GM12878 (cell line): Measurements from ENCODE around the gene GNAO1. TPM values are rescaled to one million over a fixed set of nuclear protein-coding genes. Genes with fewer than 3 reads are reported as not detected.

ENCODE experiments used
- ATAC-seq: fragments of 200-7000 bp; cut with Tn5 transposase; 3 replicates; pipeline ENCODE4 v1.9.1; 2020; ENCODE audit warnings: mild to moderate bottlenecking, moderate library complexity
- BruUV-seq: library from RNA; stranded (reverse); fragments of 400-500 nt; replicated peaks from 2 replicates; lab custom pipeline; 2021; lab: Mats Ljungman, UMichigan
- CTCF ChIA-PET: fragments of 300-600 bp; sonication (Branson Sonifier 250); formaldehyde crosslinking; extraction: SDS; loops from one replicate; lab custom pipeline; 2021; ENCODE audit warnings: inconsistent platforms; lab: Yijun Ruan, JAX
- POLR2A ChIA-PET: fragments of 350-600 bp; formaldehyde crosslinking; extraction: SDS; loops from one replicate; lab custom pipeline; 2021; ENCODE audit warnings: inconsistent platforms; lab: Charles Lee
- RAD21 ChIA-PET: fragments of 300-600 bp; sonication (Branson Sonifier 250); formaldehyde crosslinking; loops from one replicate; lab custom pipeline; 2023; ENCODE audit warnings: antibody characterized with exemption; ENCODE audit not compliant: unreplicated experiment; lab: Charles Lee
- SMC1A ChIA-PET: fragments of 300-600 bp; sonication (Branson Sonifier 250); formaldehyde crosslinking; loops from one replicate; lab custom pipeline; 2023; ENCODE audit not compliant: unreplicated experiment, uncharacterized antibody; lab: Charles Lee
- DNase-seq: peaks from one replicate; pipeline ENCODE4 v3.0.0-alpha.2; 2011; ENCODE audit warnings: low read depth, low spot score
- FAIRE-seq: peaks from 3 replicates; lab custom pipeline; 2011; peaks lifted over from hg19 to GRCh38; lab: Jason Lieb, UNC
- H2AFZ ChIP-seq: 2 replicates; pipeline ENCODE4 v1.6.0; 2011; ENCODE audit warnings: low read depth, low read length, control low read depth; ENCODE audit not compliant: control insufficient read depth
- H3K27ac ChIP-seq: 2 replicates; pipeline ENCODE4 v1.5.1; 2011; ENCODE audit warnings: control low read depth; ENCODE audit not compliant: control insufficient read depth, insufficient read depth
- H3K27me3 ChIP-seq, 2 experiments: replicated peaks in 1 of 2; 2 replicates each; pipeline versions ENCODE4 v1.6.0 to v1.6.1; 2011; ENCODE audit warnings: low read length in 1 of 2; ENCODE audit not compliant: control insufficient read depth in 2 of 2, insufficient read depth in 2 of 2
- H3K36me3 ChIP-seq, 2 experiments: 2 replicates each; pipeline ENCODE4 v1.5.1; 2011; ENCODE audit warnings: low read length in 1 of 2; ENCODE audit not compliant: control insufficient read depth in 2 of 2, insufficient read depth in 2 of 2
- H3K4me1 ChIP-seq: 2 replicates; pipeline ENCODE4 v1.6.1; 2011; ENCODE audit warnings: mild to moderate bottlenecking, low read length, moderate library complexity, mixed read lengths; ENCODE audit not compliant: control insufficient read depth, insufficient read depth
- H3K4me2 ChIP-seq: 2 replicates; pipeline ENCODE4 v1.6.0; 2011; ENCODE audit warnings: control low read depth; ENCODE audit not compliant: control insufficient read depth, insufficient read depth
- H3K4me3 ChIP-seq: fragments of 200-600 bp; sonication (generic); 2 replicates; pipeline ENCODE4 v1.5.1; 2016
- H3K79me2 ChIP-seq: 2 replicates; pipeline ENCODE4 v1.6.0; 2011; ENCODE audit warnings: low read length; ENCODE audit not compliant: control insufficient read depth, insufficient read depth
- H3K9ac ChIP-seq: 2 replicates; pipeline ENCODE4 v1.8.0; 2011; ENCODE audit warnings: low read length, control low read depth, mixed read lengths; ENCODE audit not compliant: control insufficient read depth, insufficient read depth
- H3K9me3 ChIP-seq: replicated peaks from 3 replicates; pipeline ENCODE4 v1.5.1; 2011; ENCODE audit warnings: mild to moderate bottlenecking, low read length; ENCODE audit not compliant: control insufficient read depth, insufficient read depth
- H4K20me1 ChIP-seq: 2 replicates; pipeline ENCODE4 v1.6.0; 2011; ENCODE audit not compliant: control insufficient read depth, insufficient read depth
- BHLHE40 ChIP-seq, 2 experiments: fragments of 450-650 bp in 1 of 2; IDR thresholded peaks; 2 replicates each; pipeline ENCODE4 v1.6.1; 2011 to 2017; ENCODE audit warnings: low read depth in 2 of 2, borderline replicate concordance in 1 of 2, improper control_type of control experiment in 1 of 2, low read length in 1 of 2, mild to moderate bottlenecking in 1 of 2
- BMI1 ChIP-seq: fragments of 450-650 bp; IDR thresholded peaks from 2 replicates; pipeline ENCODE4 v1.6.1; 2016; ENCODE audit warnings: mild to moderate bottlenecking, moderate library complexity, borderline replicate concordance
- CTCF ChIP-seq, 3 experiments: IDR thresholded peaks in 2 of 3; conservative IDR thresholded peaks in 1 of 3; 2 replicates each; pipeline ENCODE4 v1.5.1; 2011; ENCODE audit warnings: low read depth in 3 of 3, low read length in 3 of 3, mild to moderate bottlenecking in 3 of 3, control low read depth in 2 of 3, moderate library complexity in 2 of 3, inconsistent platforms in 1 of 3, mixed read lengths in 1 of 3; ENCODE audit not compliant: control insufficient read depth in 2 of 3, insufficient read depth in 1 of 3; ENCODE audit errors: extremely low read depth in 1 of 3
- FOXK2 ChIP-seq: fragments of 450-650 bp; IDR thresholded peaks from 2 replicates; pipeline ENCODE4 v1.6.1; 2017; ENCODE audit warnings: mild to moderate bottlenecking, moderate library complexity
- JUNB ChIP-seq: IDR thresholded peaks from 2 replicates; pipeline ENCODE4 v1.6.1; 2016; ENCODE audit warnings: antibody characterized with exemption, mild to moderate bottlenecking
- LARP7 ChIP-seq: fragments of 450-650 bp; IDR thresholded peaks from 2 replicates; pipeline ENCODE4 v1.6.1; 2017; ENCODE audit warnings: mild to moderate bottlenecking
- MYB ChIP-seq: fragments of 150-350 bp; IDR thresholded peaks from 2 replicates; pipeline ENCODE4 v1.6.1; 2014; ENCODE audit warnings: mild to moderate bottlenecking, low read depth, low read length, borderline replicate concordance
- NR2F1 ChIP-seq: fragments of 450-650 bp; conservative IDR thresholded peaks from 2 replicates; pipeline ENCODE4 v1.6.1; 2017; ENCODE audit warnings: mild to moderate bottlenecking
- PBX3 ChIP-seq: IDR thresholded peaks from 2 replicates; pipeline ENCODE4 v1.6.1; 2011; ENCODE audit warnings: mild to moderate bottlenecking, low read depth, low read length, moderate library complexity; ENCODE audit not compliant: insufficient replicate concordance
- RB1 ChIP-seq: fragments of 450-650 bp; formaldehyde crosslinking; IDR thresholded peaks from 2 replicates; pipeline ENCODE4 v1.6.1; 2017; ENCODE audit warnings: mild to moderate bottlenecking, borderline replicate concordance
- TAF1 ChIP-seq: IDR thresholded peaks from 2 replicates; pipeline ENCODE4 v1.6.1; 2011; ENCODE audit warnings: mild to moderate bottlenecking, low read depth, low read length, borderline replicate concordance
- USF2 ChIP-seq: IDR thresholded peaks from 2 replicates; pipeline ENCODE4 v1.6.1; 2011; ENCODE audit warnings: low read depth, low read length, improper control_type of control experiment, borderline replicate concordance
- ZBTB11 ChIP-seq: fragments of 450-650 bp; formaldehyde crosslinking; IDR thresholded peaks from 2 replicates; pipeline ENCODE4 v1.5.0; 2022; ENCODE audit warnings: mild to moderate bottlenecking, missing genetic modification characterization
- ZNF384 ChIP-seq: IDR thresholded peaks from 2 replicates; pipeline ENCODE4 v1.6.1; 2012; ENCODE audit warnings: low read depth, mild to moderate bottlenecking, low read length, improper control_type of control experiment, borderline replicate concordance
- WGBS: methylation state at CpG from one replicate; pipeline ENCODE4 v1.1.6; 2016; ENCODE audit warnings: low lambda C conversion rate; ENCODE audit not compliant: insufficient replicate concordance, insufficient coverage; ENCODE audit errors: missing lambda C conversion rate; 5-methylcytosine and 5-hydroxymethylcytosine counted together
- in situ Hi-C: fragments of 300-500 bp; cut with MboI; formaldehyde crosslinking; loops from 9 replicates; pipeline ENCODE4 v1.14.3; 2018; ENCODE audit warnings: mixed read lengths
- intact Hi-C: fragments of 100-400 bp; cut with micrococcal nuclease; formaldehyde crosslinking; loops from one replicate; pipeline ENCODE4 v1.14.2; 2022; ENCODE audit not compliant: unreplicated experiment
- polyA plus RNA-seq, 11 experiments: library from polyadenylated mRNA; depleted of rRNA in 4 of 11; unstranded in 6 of 11; stranded (reverse) in 5 of 11; fragments of >200 nt; fragmentation: Nextera tagmentation in 4 of 11; fragmentation: Illumina TruSeq in 1 of 11; extraction: Ambion mirVana in 4 of 11; extraction: Trizol in 1 of 11; gene quantifications; 1 replicate in 1 of 11; 2 replicates in 10 of 11; pipeline versions ENCODE4 v1.2.1 to v1.2.3, GENCODE V29; 2011 to 2016; ENCODE audit warnings: inconsistent platforms in 2 of 11, missing spikeins in 2 of 11, low read depth in 1 of 11
- total RNA-seq, 4 experiments: library from RNA; depleted of rRNA in 3 of 4; stranded (reverse); fragments of >200 nt in 3 of 4; fragmentation: Illumina TruSeq in 1 of 4; extraction: Trizol in 1 of 4; gene quantifications; 2 replicates each; pipeline versions ENCODE4 v1.2.1 to v1.2.3, GENCODE V29; 2013 to 2021

Gene GNAO1
- total and polyA plus RNA-seq, 10 of the 15 experiments (the other 5 are each of a cell fraction or from before 2014, with no cell fraction given) = 0.05 to 0.28 (median 0.14) TPM; not detected in 6

GRCh38 chr16:56192635-56192945 lies 1.3 kb downstream of the GNAO1 start:
- H3K4me2 ChIP-seq = no peak overlapping the region
- intact Hi-C loops = no loop called here
- BruUV-seq = no TSS peak

More at GRCh38 chr16:56192635-56192945, 1.3 kb downstream of the GNAO1 start:
- FAIRE-seq (no peak), DNase-seq (no peak), ATAC-seq (no peak)
- H3K79me2 ChIP-seq = no peaks in the 10 kb centered on the region
- no peak overlapping the region for H3K4me3 ChIP-seq
- no peak overlapping the region for H2AFZ ChIP-seq
- TF ChIP-seq ZBTB11 (CRISPR knock-in tag) = no peak
- no peak for TF ChIP-seq NR2F1
- no peak for TF ChIP-seq RB1
- no peak for TF ChIP-seq CTCF (IDR thresholded peaks at IDR 0.05 in 2 of 3, conservative IDR thresholded peaks at IDR 0.05 in 1 of 3; ENCODE audit: control insufficient read depth in 2 of 3, extremely low read depth in 1 of 3, insufficient read depth in 1 of 3, low read depth in 3 of 3, low read length in 3 of 3)
- no peak for TF ChIP-seq BHLHE40 (IDR thresholded peaks at IDR 0.05; ENCODE audit: borderline replicate concordance in 1 of 2, low read depth in 2 of 2, low read length in 1 of 2)
- TF ChIP-seq USF2 = no peak
- TF ChIP-seq LARP7 = no peak
- TF ChIP-seq PBX3 = no peak
- TF ChIP-seq BMI1 = no peak
- no peak for TF ChIP-seq TAF1
- TF ChIP-seq ZNF384 = no peak
- no peak for TF ChIP-seq FOXK2
- no peak for TF ChIP-seq JUNB
- TF ChIP-seq MYB = no peak
- peaks cover 17 to 38% of the 10 kb centered on the region in 2 experiments for H3K27me3 ChIP-seq
- no peaks in the 10 kb centered on the region for H4K20me1 ChIP-seq
- ChIA-PET POLR2A (no interaction called here), CTCF (no interaction called here), RAD21 (interaction anchor here (0.6 kb wide), 1 partner anchor 24 kb away, joined by 3 read pairs; no protein-coding TSS in a partner anchor), SMC1A (no interaction called here)
- no peak overlapping the region for H3K27ac ChIP-seq
- 33% methylated on average over 6 of the region's 6 CpGs for WGBS
- no peaks in the 10 kb centered on the region; the same call in 2 of the 3 replicates for H3K9me3 ChIP-seq
- in situ Hi-C loops = no loop called here
- H3K9ac ChIP-seq = no peak overlapping the region
- H3K36me3 ChIP-seq = no peaks in the 10 kb centered on the region
- no peaks in the 10 kb centered on the region for H3K4me1 ChIP-seq
